Activated T-helper 1 cell treated with anti-CD3 and anti-CD28 coated beads, Interleukin-2, amount 50 U/mL, for 16 hours (primary cell): ENCODE measurements around the gene CENPE.
A peak's percentile ranks its signal among the peaks of the same experiment; 100 is the strongest.
"Not testable (repeated sequence)": the region's sequence is repeated elsewhere in the genome, so short reads cannot be mapped to it uniquely, and the experiment has no call there.

Source experiments
- DNase-seq, 2 donors: peaks; one replicate each; pipeline ENCODE4 v3.0.0-alpha.2; 2020; ENCODE audit warnings: low read depth in 1 of 2, low spot score in 1 of 2

The CENPE gene, protein sequence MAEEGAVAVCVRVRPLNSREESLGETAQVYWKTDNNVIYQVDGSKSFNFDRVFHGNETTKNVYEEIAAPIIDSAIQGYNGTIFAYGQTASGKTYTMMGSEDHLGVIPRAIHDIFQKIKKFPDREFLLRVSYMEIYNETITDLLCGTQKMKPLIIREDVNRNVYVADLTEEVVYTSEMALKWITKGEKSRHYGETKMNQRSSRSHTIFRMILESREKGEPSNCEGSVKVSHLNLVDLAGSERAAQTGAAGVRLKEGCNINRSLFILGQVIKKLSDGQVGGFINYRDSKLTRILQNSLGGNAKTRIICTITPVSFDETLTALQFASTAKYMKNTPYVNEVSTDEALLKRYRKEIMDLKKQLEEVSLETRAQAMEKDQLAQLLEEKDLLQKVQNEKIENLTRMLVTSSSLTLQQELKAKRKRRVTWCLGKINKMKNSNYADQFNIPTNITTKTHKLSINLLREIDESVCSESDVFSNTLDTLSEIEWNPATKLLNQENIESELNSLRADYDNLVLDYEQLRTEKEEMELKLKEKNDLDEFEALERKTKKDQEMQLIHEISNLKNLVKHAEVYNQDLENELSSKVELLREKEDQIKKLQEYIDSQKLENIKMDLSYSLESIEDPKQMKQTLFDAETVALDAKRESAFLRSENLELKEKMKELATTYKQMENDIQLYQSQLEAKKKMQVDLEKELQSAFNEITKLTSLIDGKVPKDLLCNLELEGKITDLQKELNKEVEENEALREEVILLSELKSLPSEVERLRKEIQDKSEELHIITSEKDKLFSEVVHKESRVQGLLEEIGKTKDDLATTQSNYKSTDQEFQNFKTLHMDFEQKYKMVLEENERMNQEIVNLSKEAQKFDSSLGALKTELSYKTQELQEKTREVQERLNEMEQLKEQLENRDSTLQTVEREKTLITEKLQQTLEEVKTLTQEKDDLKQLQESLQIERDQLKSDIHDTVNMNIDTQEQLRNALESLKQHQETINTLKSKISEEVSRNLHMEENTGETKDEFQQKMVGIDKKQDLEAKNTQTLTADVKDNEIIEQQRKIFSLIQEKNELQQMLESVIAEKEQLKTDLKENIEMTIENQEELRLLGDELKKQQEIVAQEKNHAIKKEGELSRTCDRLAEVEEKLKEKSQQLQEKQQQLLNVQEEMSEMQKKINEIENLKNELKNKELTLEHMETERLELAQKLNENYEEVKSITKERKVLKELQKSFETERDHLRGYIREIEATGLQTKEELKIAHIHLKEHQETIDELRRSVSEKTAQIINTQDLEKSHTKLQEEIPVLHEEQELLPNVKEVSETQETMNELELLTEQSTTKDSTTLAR (N-terminal part only)

DNA sequence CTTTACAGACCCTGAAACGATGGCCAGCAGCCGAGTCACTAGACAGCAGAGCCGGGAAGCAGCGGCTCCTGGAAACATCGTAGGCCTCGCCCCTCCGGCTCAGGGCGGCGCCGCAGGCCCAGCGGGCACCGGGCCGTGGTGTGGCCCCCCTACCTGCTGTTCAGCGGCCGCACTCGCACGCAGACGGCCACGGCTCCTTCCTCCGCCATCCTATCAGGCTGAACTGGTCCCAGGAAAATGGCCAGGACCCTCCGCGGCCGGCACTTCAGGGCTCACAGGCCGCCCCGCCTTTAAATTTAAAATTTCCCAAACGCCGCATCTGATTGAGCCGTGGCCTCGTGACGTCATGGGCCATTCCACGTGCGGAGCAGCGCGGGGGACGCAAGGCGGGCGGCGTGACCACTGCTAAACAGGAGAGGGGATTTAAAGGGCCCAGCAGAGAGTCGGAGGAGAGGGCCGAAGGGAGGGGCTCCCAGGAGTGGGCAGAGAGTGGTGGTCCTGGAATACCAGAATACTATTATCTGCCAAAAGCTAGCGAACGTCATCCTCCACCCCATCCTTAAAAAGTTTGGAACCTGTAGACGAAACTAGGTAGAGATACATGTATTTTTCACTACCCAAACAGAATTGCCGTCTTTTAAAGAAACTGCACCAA lies at the start of gene CENPE:
TSS of gene CENPE (minus strand) at position 233 of the 655 bp plus-strand sequence. CDS start at position 209, 24 bp downstream.
- DNase-seq: peak; percentile 69 to 71

GRCh38 chr4:103244251-103244650 lies 46.1 kb upstream of the CENPE start:
- no peak for DNase-seq

- not testable (repeated sequence) for DNase-seq
Measured at GRCh38 chr4:103230938-103231337, 32.8 kb upstream of the CENPE start.

DNA sequence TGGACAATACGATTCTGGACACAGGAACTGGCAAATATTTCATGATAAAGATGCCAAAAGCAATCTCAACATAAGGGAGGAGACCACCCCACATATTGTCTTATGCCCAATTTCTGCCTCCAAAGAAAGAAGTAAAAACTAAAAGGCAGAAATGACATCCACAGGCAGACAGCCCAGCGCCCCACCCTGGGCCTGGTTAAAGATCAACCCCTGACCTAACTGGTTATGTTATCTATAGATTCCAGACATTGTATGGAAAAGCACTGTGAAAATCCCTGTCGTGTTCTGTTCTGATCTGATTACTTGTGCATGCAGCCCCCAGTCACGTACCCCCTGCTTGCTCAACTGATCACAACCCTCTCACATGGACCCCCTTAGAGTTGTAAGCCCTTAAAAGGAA lies 25.4 kb upstream of the CENPE start:
- not testable (repeated sequence) for DNase-seq

- DNase-seq: no peak
Measured at GRCh38 chr4:103207673-103208072, 9.5 kb upstream of the CENPE start.

GRCh38 chr4:103204111-103204510 lies 6.0 kb upstream of the CENPE start:
- no peak for DNase-seq

- no peak for DNase-seq
Measured at GRCh38 chr4:103201724-103202123, 3.6 kb upstream of the CENPE start.

DNA sequence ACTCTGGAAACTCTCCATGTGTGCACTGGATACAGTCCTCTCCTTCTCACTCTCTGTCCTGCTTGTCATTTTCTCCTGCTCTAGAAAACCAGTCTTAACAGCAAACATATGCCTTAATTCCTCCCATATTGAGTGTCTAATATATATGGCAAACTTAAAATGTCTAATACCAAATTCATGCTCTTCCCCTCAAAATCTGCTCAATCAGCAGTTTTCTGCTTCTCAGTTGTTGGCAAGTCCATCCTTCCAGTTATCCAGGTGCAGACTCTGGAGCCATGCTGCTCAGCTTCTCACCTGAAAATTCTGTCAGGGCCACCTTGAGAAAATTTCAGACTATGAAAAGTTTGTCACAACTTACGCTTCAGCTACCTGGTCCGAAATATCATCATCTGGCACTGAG lies 3.1 kb upstream of the CENPE start:
- DNase-seq: no peak

DNA sequence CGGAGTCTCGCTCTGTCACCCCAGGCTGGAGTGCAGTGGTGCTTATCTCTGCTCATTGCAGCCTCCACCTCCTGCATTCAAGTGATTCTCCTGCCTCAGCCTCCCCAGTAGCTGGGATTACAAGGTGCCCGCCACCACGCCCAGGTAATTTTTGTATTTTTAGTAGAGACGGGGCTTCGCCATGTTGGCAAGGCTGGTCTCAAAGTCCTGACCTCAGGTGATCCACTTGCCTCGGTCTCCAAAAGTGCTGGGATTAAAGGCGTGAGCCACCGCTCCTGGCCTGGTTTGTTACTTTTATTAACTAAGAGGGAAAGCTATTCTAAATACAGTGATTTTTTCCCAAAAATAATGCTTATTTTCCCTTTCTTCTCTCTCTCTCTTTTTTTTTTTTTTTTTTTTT lies 866 bp upstream of the CENPE start:
- no peak for DNase-seq

- no peak for DNase-seq
Measured at GRCh38 chr4:103197765-103198110, 405 bp downstream of the CENPE start.

DNA sequence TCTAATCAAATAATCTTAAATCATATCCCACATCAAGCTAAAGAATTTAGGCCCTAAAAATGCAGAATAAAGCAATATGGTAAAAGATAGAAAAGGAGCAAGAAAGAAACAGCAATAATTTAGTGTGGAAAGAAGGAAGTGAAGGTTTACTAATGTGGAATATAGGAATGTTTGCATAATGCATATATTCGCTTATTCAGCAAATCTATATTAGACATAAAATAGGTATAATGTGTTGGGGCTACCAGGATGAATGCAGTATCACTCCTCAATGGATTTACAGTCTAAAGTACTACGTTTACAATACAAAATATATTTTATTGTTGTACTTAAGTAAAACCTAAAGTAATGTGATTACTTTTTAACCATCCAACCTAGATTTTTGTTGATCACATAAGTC lies 4.7 kb downstream of the CENPE start:
- DNase-seq: no peak

- DNase-seq: no peak
Measured at GRCh38 chr4:103171006-103171405, 27.1 kb downstream of the CENPE start.

GRCh38 chr4:103169750-103170149 lies 28.4 kb downstream of the CENPE start:
- DNase-seq: not testable (repeated sequence)

DNA sequence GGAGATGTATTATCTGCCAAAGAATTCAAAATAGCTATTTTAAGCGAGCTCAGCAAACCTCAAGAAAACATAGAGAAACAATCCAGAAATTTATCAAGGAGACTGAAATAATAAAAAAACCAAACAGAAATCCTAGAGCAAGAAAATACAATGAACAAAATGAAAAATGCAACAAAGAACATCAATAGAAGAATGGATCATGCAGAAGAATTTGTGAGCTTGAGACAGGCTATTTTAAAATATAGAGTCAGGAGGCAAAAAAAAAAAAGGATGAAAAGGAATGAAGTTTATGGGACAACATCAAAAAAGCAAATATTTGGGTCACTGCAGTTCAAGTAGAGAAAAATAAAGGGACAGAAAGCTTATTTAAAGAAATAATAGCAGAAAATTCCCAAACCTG lies 29.1 kb downstream of the CENPE start:
- no peak for DNase-seq

- DNase-seq: no peak
Measured at GRCh38 chr4:103162176-103162575, 36.0 kb downstream of the CENPE start.

- DNase-seq: no peak
Measured at GRCh38 chr4:103158760-103159159, 39.4 kb downstream of the CENPE start.

DNA sequence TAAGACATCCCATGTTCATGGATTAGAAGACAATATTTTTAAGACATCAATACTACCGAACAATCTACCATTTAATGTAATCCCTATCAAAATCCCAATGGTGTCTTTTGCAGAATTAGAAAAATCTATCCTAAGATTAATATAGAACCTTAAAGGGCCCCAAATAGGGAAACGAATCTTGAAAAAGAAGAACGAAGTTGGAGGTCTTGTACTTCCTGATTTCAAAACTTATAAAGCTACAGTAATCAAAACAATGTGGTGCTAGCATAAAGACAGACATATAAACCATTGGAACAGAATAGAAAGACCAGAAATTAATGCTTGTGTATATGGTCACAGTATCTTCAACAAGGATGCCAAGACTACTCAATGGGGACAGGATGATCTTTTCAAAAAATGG lies 42.0 kb downstream of the CENPE start:
- DNase-seq: no peak

DNA sequence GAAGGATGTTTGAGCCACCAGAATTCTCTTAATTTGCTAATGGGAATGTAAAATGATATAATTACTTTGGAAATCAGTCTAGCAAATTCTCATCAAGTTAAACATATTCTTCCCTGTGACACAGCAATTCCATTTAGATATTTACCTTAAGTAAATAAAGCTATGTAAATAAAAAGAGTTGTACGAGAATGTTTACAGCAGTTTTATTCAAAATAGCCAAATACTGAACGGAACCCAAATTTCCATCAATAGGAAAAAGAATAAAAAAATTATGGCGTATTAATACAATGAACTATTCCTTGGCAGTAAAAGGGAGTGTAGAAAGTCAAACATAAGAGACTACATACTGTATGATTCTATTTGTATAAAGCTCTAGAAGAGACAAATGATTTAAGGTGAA lies 45.8 kb downstream of the CENPE start:
- no peak for DNase-seq

GRCh38 chr4:103150677-103151076 lies 47.5 kb downstream of the CENPE start:
- DNase-seq: no peak

GRCh38 chr4:103144926-103145325 lies 53.2 kb downstream of the CENPE start:
- no peak for DNase-seq

GRCh38 chr4:103137446-103137827 lies 60.7 kb downstream of the CENPE start:
- DNase-seq: no peak
